Measurements from ENCODE around the gene FASTK. TPM values are rescaled to one million over a fixed set of nuclear protein-coding genes. Genes with fewer than 3 reads are reported as not detected.

The FASTK gene
- polyA plus RNA-seq, 1 donor (not counting 4 experiments of a cell fraction or from before 2014, with no cell fraction given), result 27.2 TPM

GRCh38 chr7:151040616-151041375 is 39.8 kb downstream of the FASTK start:
- Histone ChIP-seq H3K9ac (ENCODE audit: control insufficient read depth, extremely low read depth, insufficient read depth, low read length) (no peak overlapping the region), H3K4me1 (ENCODE audit: control insufficient read depth, extremely low read depth, insufficient read depth, low read length) (peaks cover 8% of the 10 kb centered on the region), H3K9me3 (ENCODE audit: control insufficient read depth, low read depth, low read length) (no peaks in the 10 kb centered on the region), H3K27ac (ENCODE audit: control insufficient read depth, insufficient read depth, low read length) (no peak overlapping the region), H4K20me1 (ENCODE audit: control insufficient read depth, extremely low read depth, insufficient read depth, low read length) (no peaks in the 10 kb centered on the region), H3K9me1 (ENCODE audit: control insufficient read depth, extremely low read depth, insufficient read depth, low read length) (no peaks in the 10 kb centered on the region), H2AFZ (ENCODE audit: control insufficient read depth, low read length) (no peak overlapping the region), H3K27me3 (ENCODE audit: control insufficient read depth, extremely low read depth, insufficient read depth, low read length) (no peaks in the 10 kb centered on the region), H3K4me2 (ENCODE audit: control insufficient read depth, extremely low read depth, insufficient read depth, low read depth, low read length) (no peak overlapping the region), H3K36me3 (ENCODE audit: control insufficient read depth in 2 of 2, extremely low read depth in 1 of 2, insufficient read depth in 2 of 2, low read length in 2 of 2) (peaks cover 16 to 32% of the 10 kb centered on the region in 2 experiments), H3K79me2 (ENCODE audit: control insufficient read depth, insufficient read depth, low read length) (no peaks in the 10 kb centered on the region), H3K4me3 (ENCODE audit: control insufficient read depth in 2 of 3, extremely low read depth in 1 of 3, insufficient read depth in 2 of 3, low read depth in 1 of 3, low read length in 3 of 3) (no peak overlapping the region)
- TF ChIP-seq CTCF (optimal IDR thresholded peaks at IDR 0.05 in 1 of 3, IDR thresholded peaks at IDR 0.05 in 1 of 3, conservative IDR thresholded peaks at IDR 0.05 in 1 of 3; ENCODE audit: extremely low read depth in 1 of 3, insufficient read depth in 2 of 3, low read length in 3 of 3) (no peak), EZH2 (IDR thresholded peaks at IDR 0.05; ENCODE audit: low read length) (no peak)
- no peak for DNase-seq (ENCODE audit: low read depth, low spot score)
- FAIRE-seq, result no peak
- dilution Hi-C loops (cut with MboI; ENCODE audit: extremely low pct_ligation_motif_present, low sequenced_read_pairs), result no loop called here

GRCh38 chr7:151039850-151040548 is 40.6 kb downstream of the FASTK start:
- Histone ChIP-seq H3K36me3 (ENCODE audit: control insufficient read depth in 2 of 2, extremely low read depth in 1 of 2, insufficient read depth in 2 of 2, low read length in 2 of 2) (peaks cover 22 to 33% of the 10 kb centered on the region in 2 experiments), H3K4me2 (ENCODE audit: control insufficient read depth, extremely low read depth, insufficient read depth, low read depth, low read length) (no peak overlapping the region), H2AFZ (ENCODE audit: control insufficient read depth, low read length) (no peak overlapping the region), H4K20me1 (ENCODE audit: control insufficient read depth, extremely low read depth, insufficient read depth, low read length) (no peaks in the 10 kb centered on the region), H3K27ac (ENCODE audit: control insufficient read depth, insufficient read depth, low read length) (no peak overlapping the region), H3K9me1 (ENCODE audit: control insufficient read depth, extremely low read depth, insufficient read depth, low read length) (no peaks in the 10 kb centered on the region), H3K4me3 (ENCODE audit: control insufficient read depth in 2 of 3, extremely low read depth in 1 of 3, insufficient read depth in 2 of 3, low read depth in 1 of 3, low read length in 3 of 3) (no peak overlapping the region), H3K27me3 (ENCODE audit: control insufficient read depth, extremely low read depth, insufficient read depth, low read length) (no peaks in the 10 kb centered on the region), H3K79me2 (ENCODE audit: control insufficient read depth, insufficient read depth, low read length) (no peaks in the 10 kb centered on the region), H3K9me3 (ENCODE audit: control insufficient read depth, low read depth, low read length) (no peaks in the 10 kb centered on the region), H3K9ac (ENCODE audit: control insufficient read depth, extremely low read depth, insufficient read depth, low read length) (no peak overlapping the region), H3K4me1 (ENCODE audit: control insufficient read depth, extremely low read depth, insufficient read depth, low read length) (peaks cover 8% of the 10 kb centered on the region)
- DNase-seq (ENCODE audit: low read depth, low spot score) (no peak), FAIRE-seq (no peak)
- dilution Hi-C loops (cut with MboI; ENCODE audit: extremely low pct_ligation_motif_present, low sequenced_read_pairs), result no loop called here
- no peak for TF ChIP-seq CTCF (optimal IDR thresholded peaks at IDR 0.05 in 1 of 3, IDR thresholded peaks at IDR 0.05 in 1 of 3, conservative IDR thresholded peaks at IDR 0.05 in 1 of 3; ENCODE audit: extremely low read depth in 1 of 3, insufficient read depth in 2 of 3, low read length in 3 of 3)
- no peak for TF ChIP-seq EZH2 (IDR thresholded peaks at IDR 0.05; ENCODE audit: low read length)

Data from keratinocyte (primary cell).